C4-2B (cell line): Measurements from ENCODE around the gene ANO10.

Experiments
- ZFX ChIP-seq: fragments of 450-650 bp; IDR thresholded peaks from 2 replicates; pipeline ENCODE4 v1.6.1; 2017
- TF ChIP-seq, protein P1 (sequence below): fragments of 450-650 bp; conservative IDR thresholded peaks from 2 replicates; pipeline ENCODE4 v1.5.1; 2017; ENCODE audit warnings: mild to moderate bottlenecking

DNA sequence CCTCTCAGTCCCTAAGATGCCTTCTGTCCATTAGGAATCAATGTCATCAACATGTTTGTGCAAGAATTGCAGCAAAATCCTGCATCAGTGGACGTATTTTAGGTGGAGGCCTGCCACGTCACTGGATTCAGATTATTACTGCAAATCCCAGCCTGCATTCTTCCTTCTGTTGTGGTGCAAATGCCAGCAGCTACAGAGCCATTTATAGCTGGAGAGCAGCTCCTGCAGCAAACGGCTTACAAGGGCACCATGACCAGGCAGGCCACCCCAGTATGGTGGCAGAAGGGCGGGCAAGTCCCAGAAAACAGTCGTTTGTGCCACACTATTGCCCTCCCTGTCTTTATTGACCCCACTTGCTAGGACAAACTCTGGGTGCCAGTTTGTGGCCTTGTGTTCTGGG lies 260.7 kb downstream of the ANO10 start:
- TF ChIP-seq, protein P1, sequence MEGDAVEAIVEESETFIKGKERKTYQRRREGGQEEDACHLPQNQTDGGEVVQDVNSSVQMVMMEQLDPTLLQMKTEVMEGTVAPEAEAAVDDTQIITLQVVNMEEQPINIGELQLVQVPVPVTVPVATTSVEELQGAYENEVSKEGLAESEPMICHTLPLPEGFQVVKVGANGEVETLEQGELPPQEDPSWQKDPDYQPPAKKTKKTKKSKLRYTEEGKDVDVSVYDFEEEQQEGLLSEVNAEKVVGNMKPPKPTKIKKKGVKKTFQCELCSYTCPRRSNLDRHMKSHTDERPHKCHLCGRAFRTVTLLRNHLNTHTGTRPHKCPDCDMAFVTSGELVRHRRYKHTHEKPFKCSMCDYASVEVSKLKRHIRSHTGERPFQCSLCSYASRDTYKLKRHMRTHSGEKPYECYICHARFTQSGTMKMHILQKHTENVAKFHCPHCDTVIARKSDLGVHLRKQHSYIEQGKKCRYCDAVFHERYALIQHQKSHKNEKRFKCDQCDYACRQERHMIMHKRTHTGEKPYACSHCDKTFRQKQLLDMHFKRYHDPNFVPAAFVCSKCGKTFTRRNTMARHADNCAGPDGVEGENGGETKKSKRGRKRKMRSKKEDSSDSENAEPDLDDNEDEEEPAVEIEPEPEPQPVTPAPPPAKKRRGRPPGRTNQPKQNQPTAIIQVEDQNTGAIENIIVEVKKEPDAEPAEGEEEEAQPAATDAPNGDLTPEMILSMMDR: no peak
- TF ChIP-seq ZFX: no peak
